GM20000 (cell line): ENCODE data around the gene CTNND2.

Source experiments
- DNase-seq: peaks from one replicate; pipeline ENCODE4 v3.0.0; 2012; ENCODE audit warnings: low spot score
- TF ChIP-seq, protein P1 (sequence below): IDR thresholded peaks from 2 replicates; pipeline ENCODE4 v1.5.1; 2012; ENCODE audit warnings: mild to moderate bottlenecking, control low read depth; ENCODE audit errors: extremely low read depth, missing control alignments

Gene CTNND2

DNA sequence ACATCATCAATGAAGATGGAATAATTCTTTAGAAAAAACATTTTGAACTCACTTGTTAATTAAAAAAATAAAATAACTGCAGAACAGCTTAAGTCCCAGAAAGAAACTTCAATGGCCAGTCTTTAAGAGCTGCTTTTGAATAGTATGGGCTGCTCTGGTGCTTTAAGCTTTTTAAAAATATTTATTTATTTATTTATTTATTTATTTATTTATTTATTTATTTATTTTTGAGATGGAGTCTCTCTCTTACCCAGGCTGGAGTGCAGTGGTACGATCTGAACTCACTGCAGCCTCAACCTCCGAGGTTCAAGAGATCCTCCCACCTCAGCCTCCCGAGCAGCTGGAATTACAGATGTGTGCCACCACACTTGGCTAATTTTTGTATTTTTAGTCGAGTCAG, 626.9 kb downstream of the CTNND2 start:
- no peak for DNase-seq
- TF ChIP-seq, protein P1, sequence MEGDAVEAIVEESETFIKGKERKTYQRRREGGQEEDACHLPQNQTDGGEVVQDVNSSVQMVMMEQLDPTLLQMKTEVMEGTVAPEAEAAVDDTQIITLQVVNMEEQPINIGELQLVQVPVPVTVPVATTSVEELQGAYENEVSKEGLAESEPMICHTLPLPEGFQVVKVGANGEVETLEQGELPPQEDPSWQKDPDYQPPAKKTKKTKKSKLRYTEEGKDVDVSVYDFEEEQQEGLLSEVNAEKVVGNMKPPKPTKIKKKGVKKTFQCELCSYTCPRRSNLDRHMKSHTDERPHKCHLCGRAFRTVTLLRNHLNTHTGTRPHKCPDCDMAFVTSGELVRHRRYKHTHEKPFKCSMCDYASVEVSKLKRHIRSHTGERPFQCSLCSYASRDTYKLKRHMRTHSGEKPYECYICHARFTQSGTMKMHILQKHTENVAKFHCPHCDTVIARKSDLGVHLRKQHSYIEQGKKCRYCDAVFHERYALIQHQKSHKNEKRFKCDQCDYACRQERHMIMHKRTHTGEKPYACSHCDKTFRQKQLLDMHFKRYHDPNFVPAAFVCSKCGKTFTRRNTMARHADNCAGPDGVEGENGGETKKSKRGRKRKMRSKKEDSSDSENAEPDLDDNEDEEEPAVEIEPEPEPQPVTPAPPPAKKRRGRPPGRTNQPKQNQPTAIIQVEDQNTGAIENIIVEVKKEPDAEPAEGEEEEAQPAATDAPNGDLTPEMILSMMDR = no peak

DNA sequence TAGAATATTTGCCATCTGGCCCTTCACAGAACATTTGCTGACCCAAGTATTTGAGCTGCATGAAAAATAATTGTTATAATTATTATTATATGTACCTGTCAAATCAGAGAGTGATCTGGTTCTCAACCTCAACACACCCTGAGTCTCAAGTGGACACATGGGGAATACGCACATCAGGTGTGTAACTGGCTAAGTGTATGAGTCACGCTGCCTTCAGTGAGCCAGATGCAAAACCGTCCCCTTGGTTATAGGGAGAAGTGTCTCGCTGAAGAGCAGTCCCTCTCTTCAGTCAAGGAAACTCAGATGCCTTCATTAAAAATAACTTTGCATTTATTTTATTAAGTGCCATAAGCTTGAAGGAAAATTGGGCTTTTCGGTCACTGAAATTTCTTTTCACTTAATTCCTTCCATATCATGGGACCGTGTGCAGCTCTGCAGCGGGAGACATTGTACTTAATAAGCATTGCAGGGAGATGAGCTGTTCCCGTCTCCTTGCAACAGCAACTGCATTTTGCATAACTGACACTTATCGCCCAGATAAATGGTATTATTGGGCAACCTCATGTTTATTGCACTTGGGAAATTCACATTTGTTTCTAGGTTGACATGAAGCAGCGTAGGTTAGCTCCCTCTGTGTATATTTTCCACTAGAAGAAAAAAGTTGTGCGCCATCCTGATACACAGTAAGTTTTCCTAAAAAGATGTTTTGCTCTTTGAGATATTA, 630.9 kb downstream of the CTNND2 start:
- TF ChIP-seq, protein P1 = no peak
- DNase-seq = no peak

DNA sequence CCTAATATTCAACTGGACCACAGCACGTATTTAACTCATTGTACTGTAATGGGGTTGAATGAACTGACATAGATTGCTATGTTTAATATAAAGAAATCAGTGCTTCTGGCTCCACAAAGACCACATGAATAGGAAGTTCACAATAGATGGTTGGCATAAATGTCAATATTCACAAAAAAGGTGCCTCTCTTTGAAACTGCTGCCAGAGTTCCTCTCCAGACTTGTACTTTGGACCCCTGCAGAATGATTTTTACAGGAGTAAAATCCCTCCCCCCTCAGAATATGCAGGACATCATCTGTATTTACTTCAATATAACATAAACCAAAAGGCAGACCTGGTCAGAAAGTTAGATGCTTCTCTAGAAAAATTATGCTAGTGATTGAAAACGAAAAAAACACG, 634.7 kb downstream of the CTNND2 start:
- TF ChIP-seq, protein P1 = no peak
- no peak for DNase-seq

DNA sequence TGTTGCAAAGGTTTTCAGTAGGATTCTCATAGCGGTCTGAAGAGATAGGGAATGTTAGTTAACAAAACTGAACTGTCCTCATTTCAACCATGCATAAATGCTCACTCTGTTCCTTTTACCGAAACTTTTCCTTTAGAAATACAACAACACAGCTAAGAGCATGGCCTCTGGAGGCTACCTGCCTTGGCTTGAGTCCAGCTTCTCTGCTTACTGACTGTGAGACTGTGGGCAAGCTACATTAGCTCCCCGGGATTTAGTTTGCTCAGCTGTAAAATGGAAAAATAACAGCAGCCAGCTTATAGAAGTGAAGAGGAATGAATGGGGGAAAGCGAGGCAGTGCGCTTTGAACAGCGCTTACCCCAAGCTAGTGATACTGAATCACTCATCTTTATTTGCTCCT, 635.4 kb downstream of the CTNND2 start:
- TF ChIP-seq, protein P1 = no peak
- no peak for DNase-seq

DNA sequence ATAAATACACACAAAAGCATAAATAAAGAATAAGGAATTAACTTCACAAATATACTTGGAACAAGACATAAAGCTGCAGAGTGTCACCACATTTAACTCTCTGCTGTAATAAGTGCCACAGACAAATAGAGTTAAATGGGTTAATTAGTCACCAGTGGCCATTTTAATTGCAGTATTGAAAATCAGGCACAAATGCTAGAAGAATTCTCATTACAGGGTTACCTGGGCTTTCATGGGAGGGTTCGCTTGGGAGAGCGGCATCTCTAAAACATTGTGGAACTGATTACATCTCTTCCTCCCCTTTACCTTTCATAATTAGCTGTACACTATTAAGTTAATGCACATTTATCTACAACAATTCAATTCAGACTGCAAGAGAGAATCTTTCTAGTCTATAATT, 637.9 kb downstream of the CTNND2 start:
- TF ChIP-seq, protein P1 = no peak
- DNase-seq = no peak

- DNase-seq = no peak
- TF ChIP-seq, protein P1 = no peak
Measured at GRCh38 chr5:11261241-11261640, 643.0 kb downstream of the CTNND2 start.

DNA sequence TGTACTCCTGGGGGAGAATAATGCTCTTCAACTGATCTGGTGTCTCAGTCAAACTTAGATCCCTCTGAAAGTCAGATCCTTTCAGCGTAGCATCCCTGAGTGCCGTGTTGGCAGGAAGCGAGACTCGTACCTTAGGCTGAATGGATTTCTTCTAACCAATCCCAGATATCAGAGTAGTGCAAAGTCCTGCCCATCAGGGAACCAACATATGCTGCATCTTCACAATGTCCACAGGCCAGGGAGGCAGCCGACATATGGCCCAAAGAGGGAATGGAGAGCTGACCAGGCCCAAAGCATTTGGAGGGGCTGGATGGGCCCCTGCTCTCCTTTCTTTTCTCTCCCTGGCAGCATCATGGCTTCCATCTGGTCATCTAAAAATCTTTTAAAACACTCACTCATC, 646.2 kb downstream of the CTNND2 start:
- TF ChIP-seq, protein P1 = no peak
- DNase-seq = no peak
